HepG2 (cell line): ENCODE measurements around the gene PERP. TPM values are rescaled to one million over a fixed set of nuclear protein-coding genes. Genes with fewer than 3 reads are reported as not detected.

Experiments
- CEBPZ ChIP-seq: IDR thresholded peaks from 2 replicates; pipeline ENCODE4 v1.6.1; 2012; ENCODE audit warnings: low read length, improper control_type of control experiment
- DBP ChIP-seq: sonication (generic); formaldehyde crosslinking; IDR thresholded peaks from 2 replicates; pipeline ENCODE4 v1.4.0; 2020; ENCODE audit warnings: missing genetic modification reagents; ENCODE audit errors: not compliant biosample characterization
- GFI1 ChIP-seq: sonication (generic); formaldehyde crosslinking; IDR thresholded peaks from 2 replicates; pipeline ENCODE4 v1.5.0; 2020; ENCODE audit warnings: missing genetic modification reagents, mild to moderate bottlenecking, borderline replicate concordance
- HMG20A ChIP-seq: IDR thresholded peaks from 2 replicates; pipeline ENCODE4 v1.6.1; 2016; ENCODE audit warnings: borderline replicate concordance
- HOXA7 ChIP-seq: sonication (generic); formaldehyde crosslinking; IDR thresholded peaks from 2 replicates; pipeline ENCODE4 v1.8.1; 2022; ENCODE audit warnings: mild to moderate bottlenecking, missing genetic modification reagents, moderate library complexity
- JDP2 ChIP-seq: sonication (generic); formaldehyde crosslinking; IDR thresholded peaks from 2 replicates; pipeline ENCODE4 v1.8.1; 2022; ENCODE audit warnings: missing genetic modification reagents, borderline replicate concordance
- KDM5B ChIP-seq: sonication (generic); formaldehyde crosslinking; IDR thresholded peaks from 2 replicates; pipeline ENCODE4 v1.4.0; 2020; ENCODE audit warnings: missing genetic modification reagents, mild to moderate bottlenecking, borderline replicate concordance
- MAX ChIP-seq: IDR thresholded peaks from 2 replicates; pipeline ENCODE4 v1.6.1; 2012; ENCODE audit warnings: inconsistent platforms
- PPARG ChIP-seq: conservative IDR thresholded peaks from 2 replicates; pipeline ENCODE4 v1.6.1; 2016; ENCODE audit warnings: missing biosample characterization, missing genetic modification reagents
- PRPF4 ChIP-seq: fragments of 200-400 bp; formaldehyde crosslinking; IDR thresholded peaks from 2 replicates; pipeline ENCODE4 v1.6.1; 2016; ENCODE audit warnings: low read length, low read depth; ENCODE audit not compliant: poor library complexity, severe bottlenecking
- RXRA ChIP-seq: sonication (generic); formaldehyde crosslinking; IDR thresholded peaks from 2 replicates; pipeline ENCODE4 v1.5.1; 2020; ENCODE audit warnings: missing genetic modification reagents
- RXRB ChIP-seq: IDR thresholded peaks from 2 replicates; pipeline ENCODE4 v1.6.1; 2016; ENCODE audit warnings: borderline replicate concordance, missing genetic modification reagents, missing compliant biosample characterization
- SOX13 ChIP-seq, 3 experiments: fragments of 450-650 bp in 1 of 3; sonication (generic) in 1 of 3; formaldehyde crosslinking in 1 of 3; IDR thresholded peaks in 2 of 3; conservative IDR thresholded peaks in 1 of 3; 2 replicates each; pipeline versions ENCODE4 v1.5.0 to v1.6.1; 2016 to 2020; ENCODE audit warnings: antibody characterized with exemption in 1 of 3, mild to moderate bottlenecking in 1 of 3, missing compliant biosample characterization in 1 of 3, missing genetic modification reagents in 1 of 3, moderate library complexity in 1 of 3
- TCF12 ChIP-seq, 2 experiments: fragments of 450-650 bp in 1 of 2; sonication (generic) in 1 of 2; formaldehyde crosslinking in 1 of 2; IDR thresholded peaks; 2 replicates each; pipeline versions ENCODE4 v1.6.1 to v1.8.0; 2017 to 2022; ENCODE audit warnings: antibody characterized with exemption in 1 of 2, mild to moderate bottlenecking in 1 of 2, missing genetic modification reagents in 1 of 2, moderate library complexity in 1 of 2
- ZGPAT ChIP-seq: IDR thresholded peaks from 2 replicates; pipeline ENCODE4 v1.6.1; 2016; ENCODE audit warnings: mild to moderate bottlenecking
- ZNF20 ChIP-seq: sonication (generic); formaldehyde crosslinking; IDR thresholded peaks from 2 replicates; pipeline ENCODE4 v1.4.0; 2020; ENCODE audit warnings: mild to moderate bottlenecking, moderate library complexity, missing genetic modification reagents
- ZNF224 ChIP-seq: sonication (generic); formaldehyde crosslinking; IDR thresholded peaks from 2 replicates; pipeline ENCODE4 v1.5.0; 2020; ENCODE audit warnings: mild to moderate bottlenecking, missing genetic modification reagents
- ZNF430 ChIP-seq: sonication (generic); formaldehyde crosslinking; IDR thresholded peaks from 2 replicates; pipeline ENCODE4 v1.9.0; 2021; ENCODE audit warnings: mild to moderate bottlenecking, missing genetic modification reagents
- ZNF451 ChIP-seq: sonication (generic); formaldehyde crosslinking; IDR thresholded peaks from 2 replicates; pipeline ENCODE4 v1.5.0; 2020; ENCODE audit warnings: mild to moderate bottlenecking, missing genetic modification reagents
- ZNF547 ChIP-seq: sonication (generic); formaldehyde crosslinking; IDR thresholded peaks from 2 replicates; pipeline ENCODE4 v1.5.1; 2020; ENCODE audit warnings: mild to moderate bottlenecking, missing genetic modification reagents
- ZNF550 ChIP-seq: sonication (generic); formaldehyde crosslinking; IDR thresholded peaks from 2 replicates; pipeline ENCODE4 v1.4.0; 2020; ENCODE audit warnings: mild to moderate bottlenecking, missing genetic modification reagents, borderline replicate concordance
- ZNF747 ChIP-seq: sonication (generic); formaldehyde crosslinking; IDR thresholded peaks from 2 replicates; pipeline ENCODE4 v1.8.1; 2023; ENCODE audit warnings: missing genetic modification reagents, mild to moderate bottlenecking, borderline replicate concordance
- ZSCAN25 ChIP-seq: sonication (generic); formaldehyde crosslinking; IDR thresholded peaks from 2 replicates; pipeline ENCODE4 v1.8.0; 2022; ENCODE audit warnings: mild to moderate bottlenecking, missing genetic modification reagents
- polyA plus RNA-seq, 8 experiments: library from polyadenylated mRNA; depleted of rRNA in 3 of 8; stranded (reverse) in 7 of 8; unstranded in 1 of 8; fragments of >200 nt; fragmentation: Illumina TruSeq in 4 of 8; extraction: Trizol in 4 of 8; gene quantifications; 2 replicates each; pipeline versions ENCODE4 v1.2.1 to v1.2.3, GENCODE V29; 2011 to 2016; ENCODE audit warnings: low read depth in 4 of 8, missing spikeins in 1 of 8, mixed read lengths in 1 of 8; ENCODE audit not compliant: insufficient read depth in 1 of 8
- total RNA-seq, 5 experiments: library from RNA; depleted of rRNA; stranded (reverse); fragments of >200 nt; fragmentation: Illumina TruSeq; extraction: Trizol; gene quantifications; 2 replicates each; pipeline ENCODE4 v1.2.3, GENCODE V29; 2016; ENCODE audit warnings: low read depth in 1 of 5

The PERP gene
- total and polyA plus RNA-seq, 2 of the 13 experiments (the other 11 are each of a cell fraction or from before 2014, with no cell fraction given), result 26.0 to 53.0 TPM

GRCh38 chr6:138107752-138108592 is 753 bp upstream of the PERP start (continued):
- no peak for TF ChIP-seq TCF12 (IDR thresholded peaks at IDR 0.05)
- TF ChIP-seq TCF12 (CRISPR knock-in tag; IDR thresholded peaks at IDR 0.05), result no peak
- no peak for TF ChIP-seq ZNF451 (CRISPR knock-in tag)
- no peak for TF ChIP-seq PRPF4
- peak; percentile 44; the same call in 1 of the 2 replicates for TF ChIP-seq GFI1 (CRISPR knock-in tag)
- TF ChIP-seq DBP, result no peak
- no peak for TF ChIP-seq ZNF547
- 0 out of 2 replicates have a peak, but pooled peaks have one; percentile 30 for TF ChIP-seq PPARG (CRISPR knock-in tag)
- TF ChIP-seq ZNF747 (CRISPR knock-in tag), result 0 out of 2 replicates have a peak, but pooled peaks have one; percentile 4
- TF ChIP-seq RXRA, result peak; percentile 84
- TF ChIP-seq ZNF224, result no peak
- no peak for TF ChIP-seq HOXA7
- no peak for TF ChIP-seq ZSCAN25 (CRISPR knock-in tag)
- TF ChIP-seq ZNF550 (CRISPR knock-in tag), result no peak
- TF ChIP-seq JDP2 (CRISPR knock-in tag), result no peak
- no peak for TF ChIP-seq CEBPZ
- no peak for TF ChIP-seq KDM5B (CRISPR knock-in tag)
- peak; percentile 57 for TF ChIP-seq HMG20A
- TF ChIP-seq ZNF20, result no peak
- TF ChIP-seq MAX, result peak; percentile 35
- no peak for TF ChIP-seq ZNF430 (CRISPR knock-in tag)
- peak; percentile 63; the same call in 1 of the 2 replicates for TF ChIP-seq RXRB (CRISPR knock-in tag)
- TF ChIP-seq SOX13 (IDR thresholded peaks at IDR 0.05), result no peak
- peak in 1 of 2 experiments; percentile 22; a peak in 1 of 4 replicates for TF ChIP-seq SOX13 (CRISPR knock-in tag; conservative IDR thresholded peaks at IDR 0.05 in 1 of 2, IDR thresholded peaks at IDR 0.05 in 1 of 2)
- TF ChIP-seq ZGPAT (CRISPR knock-in tag), result no peak
